OCI-LY7 (cell line): ENCODE measurements around the gene NUDT3. TPM values are rescaled to one million over a fixed set of nuclear protein-coding genes. Genes with fewer than 3 reads are reported as not detected.

ENCODE experiments used
- BruUV-seq: library from RNA; stranded (reverse); fragments of 400-500 nt; replicated peaks from 2 replicates; lab custom pipeline; 2021; lab: Mats Ljungman, UMichigan
- CTCF ChIA-PET: fragments of 300-600 bp; sonication (Branson Sonifier 250); formaldehyde crosslinking; loops from one replicate; lab custom pipeline; 2022; ENCODE audit warnings: antibody characterized with exemption; ENCODE audit not compliant: unreplicated experiment; lab: Charles Lee
- POLR2A ChIA-PET: fragments of 300-600 bp; sonication (Branson Sonifier 250); formaldehyde crosslinking; loops from one replicate; lab custom pipeline; 2022; ENCODE audit warnings: antibody characterized with exemption; lab: Charles Lee
- DNase-seq: peaks from one replicate; pipeline ENCODE4 v3.0.0-alpha.2; 2015; ENCODE audit warnings: low spot score
- H2AFZ ChIP-seq: fragments of 200-600 bp; sonication (generic), shearing (Covaris generic); 2 replicates; pipeline ENCODE4 v1.6.1; 2014; ENCODE audit warnings: mild to moderate bottlenecking, antibody characterized with exemption, low read length, moderate library complexity
- H3K27ac ChIP-seq: fragments of 200-600 bp; sonication (generic); 2 replicates; pipeline ENCODE4 v1.5.1; 2014; ENCODE audit warnings: mixed run types, low read depth, mild to moderate bottlenecking, moderate library complexity, low read length, inconsistent platforms; ENCODE audit not compliant: poor library complexity, severe bottlenecking
- H3K36me3 ChIP-seq: fragments of 200-600 bp; sonication (generic); 2 replicates; pipeline ENCODE4 v1.6.1; 2014; ENCODE audit warnings: mild to moderate bottlenecking, antibody characterized with exemption, low read length, moderate library complexity, mixed read lengths; ENCODE audit not compliant: insufficient read depth
- H3K4me1 ChIP-seq: fragments of 200-600 bp; sonication (generic); 2 replicates; pipeline ENCODE4 v1.5.1; 2014; ENCODE audit warnings: mild to moderate bottlenecking, low read length; ENCODE audit not compliant: insufficient read depth, poor library complexity, severe bottlenecking
- H3K4me2 ChIP-seq: fragments of 200-600 bp; sonication (generic); 2 replicates; pipeline ENCODE4 v1.6.1; 2014; ENCODE audit warnings: mild to moderate bottlenecking, low read length
- H3K4me3 ChIP-seq: fragments of 200-600 bp; sonication (generic); 2 replicates; pipeline ENCODE4 v1.5.1; 2014; ENCODE audit warnings: mild to moderate bottlenecking, low read depth, low read length; ENCODE audit not compliant: poor library complexity, severe bottlenecking
- H3K79me2 ChIP-seq: fragments of 200-600 bp; sonication (generic); 2 replicates; pipeline ENCODE4 v1.6.1; 2016; ENCODE audit warnings: low read depth, mild to moderate bottlenecking, low read length, moderate library complexity, mixed read lengths; ENCODE audit not compliant: insufficient read depth
- H3K9me2 ChIP-seq: fragments of 200-600 bp; sonication (generic); 2 replicates; pipeline ENCODE4 v1.6.1; 2016; ENCODE audit warnings: mild to moderate bottlenecking, low read length, mixed read lengths; ENCODE audit not compliant: insufficient read depth
- H3K9me3 ChIP-seq: fragments of 200-600 bp; sonication (generic); 2 replicates; pipeline ENCODE4 v1.6.1; 2014; ENCODE audit warnings: mild to moderate bottlenecking, mixed run types, low read length, mixed read lengths
- H4K20me1 ChIP-seq: fragments of 200-600 bp; sonication (generic); 2 replicates; pipeline ENCODE4 v1.6.1; 2014; ENCODE audit warnings: mild to moderate bottlenecking, antibody characterized with exemption, low read length, moderate library complexity, mixed read lengths; ENCODE audit not compliant: insufficient read depth
- CTCF ChIP-seq: fragments of 200-600 bp; sonication (generic); conservative IDR thresholded peaks from 2 replicates; pipeline ENCODE4 v1.5.1; 2014; ENCODE audit warnings: mild to moderate bottlenecking, antibody characterized with exemption, low read length, moderate library complexity, mixed read lengths
- EZH2phosphoT487 ChIP-seq: fragments of 200-600 bp; sonication (generic); IDR thresholded peaks from 2 replicates; pipeline ENCODE4 v1.6.1; 2018; ENCODE audit warnings: low read depth, borderline replicate concordance, mild to moderate bottlenecking, mixed run types, antibody characterized with exemption, low read length, moderate library complexity, mixed read lengths
- intact Hi-C: fragments of 100-400 bp; cut with micrococcal nuclease; formaldehyde crosslinking; loops from one replicate; pipeline ENCODE4 v1.10.0; 2022; ENCODE audit not compliant: unreplicated experiment
- total RNA-seq, 2 experiments: library from RNA; depleted of rRNA in 1 of 2; stranded (reverse); fragments of >200 nt in 1 of 2; shearing (Covaris generic) in 1 of 2; gene quantifications; 2 replicates each; pipeline ENCODE4 v1.2.3, GENCODE V29; 2014 to 2022

Gene NUDT3
- total RNA-seq, 2 experiments from 2014 or later, result 30.7 to 43.0 TPM

GRCh38 chr6:34322732-34323131 is 69.7 kb downstream of the NUDT3 start:
- ChIA-PET CTCF (no interaction called here), POLR2A (no interaction called here)
- Histone ChIP-seq H3K36me3 (peaks cover 9% of the 10 kb centered on the region; the same call in 1 of the 2 replicates), H4K20me1 (no peaks in the 10 kb centered on the region), H3K4me2 (no peak overlapping the region), H3K9me3 (no peaks in the 10 kb centered on the region), H3K4me3 (no peak overlapping the region), H3K4me1 (peaks cover 21% of the 10 kb centered on the region), H3K9me2 (no peaks in the 10 kb centered on the region), H3K27ac (no peak overlapping the region), H3K79me2 (peaks cover 22% of the 10 kb centered on the region; the same call in 1 of the 2 replicates), H2AFZ (no peak overlapping the region)
- intact Hi-C loops, result no loop called here
- BruUV-seq, result no TSS peak
- TF ChIP-seq EZH2phosphoT487 (no peak), CTCF (no peak)
- no peak for DNase-seq

GRCh38 chr6:34321821-34322220 is 70.6 kb downstream of the NUDT3 start:
- ChIA-PET POLR2A (no interaction called here), CTCF (no interaction called here)
- H3K9me3 ChIP-seq, result no peaks in the 10 kb centered on the region
- no peak overlapping the region for H3K27ac ChIP-seq
- H4K20me1 ChIP-seq, result no peaks in the 10 kb centered on the region
- H3K4me3 ChIP-seq, result no peak overlapping the region
- H3K4me2 ChIP-seq, result no peak overlapping the region
- peaks cover 9% of the 10 kb centered on the region; the same call in 1 of the 2 replicates for H3K36me3 ChIP-seq
- TF ChIP-seq EZH2phosphoT487, result no peak
- no peak for DNase-seq
- H2AFZ ChIP-seq, result no peak overlapping the region
- no TSS peak for BruUV-seq
- H3K79me2 ChIP-seq, result peaks cover 31% of the 10 kb centered on the region; the same call in 1 of the 2 replicates
- H3K9me2 ChIP-seq, result no peaks in the 10 kb centered on the region
- H3K4me1 ChIP-seq, result peaks cover 30% of the 10 kb centered on the region
- intact Hi-C loops, result no loop called here

- Histone ChIP-seq H3K79me2 (peaks cover 54% of the 10 kb centered on the region; the same call in 1 of the 2 replicates), H3K36me3 (peaks cover 9% of the 10 kb centered on the region; the same call in 1 of the 2 replicates), H3K9me3 (no peaks in the 10 kb centered on the region), H2AFZ (no peak overlapping the region), H3K4me3 (no peak overlapping the region), H3K4me1 (peaks cover 54% of the 10 kb centered on the region), H3K27ac (no peak overlapping the region), H3K9me2 (no peaks in the 10 kb centered on the region), H4K20me1 (no peaks in the 10 kb centered on the region), H3K4me2 (no peak overlapping the region)
- no peak for DNase-seq
- TF ChIP-seq EZH2phosphoT487 (no peak), CTCF (no peak)
- intact Hi-C loops, result no loop called here
- CTCF ChIA-PET, result no interaction called here
- POLR2A ChIA-PET, result interaction anchor here (0.7 to 0.8 kb wide), 2 partner anchors 15 to 64 kb away, joined by 3 to 5 read pairs; no protein-coding TSS in a partner anchor
- no TSS peak for BruUV-seq
Observed at GRCh38 chr6:34319471-34319885, 73.0 kb downstream of the NUDT3 start.
